GM18505 (cell line): ENCODE results near the gene HEPACAM.

Source experiments
- ATAC-seq: cut with Tn5 transposase; IDR thresholded peaks from one replicate; pipeline ENCODE4 v1.9.1; 2021; ENCODE audit not compliant: unreplicated experiment
- POLR2A ChIP-seq: IDR thresholded peaks from 4 replicates; pipeline ENCODE4 v1.6.1; 2011; ENCODE audit warnings: borderline replicate concordance; ENCODE audit not compliant: insufficient read depth, insufficient read length; ENCODE audit errors: extremely low read depth

HEPACAM gene

DNA sequence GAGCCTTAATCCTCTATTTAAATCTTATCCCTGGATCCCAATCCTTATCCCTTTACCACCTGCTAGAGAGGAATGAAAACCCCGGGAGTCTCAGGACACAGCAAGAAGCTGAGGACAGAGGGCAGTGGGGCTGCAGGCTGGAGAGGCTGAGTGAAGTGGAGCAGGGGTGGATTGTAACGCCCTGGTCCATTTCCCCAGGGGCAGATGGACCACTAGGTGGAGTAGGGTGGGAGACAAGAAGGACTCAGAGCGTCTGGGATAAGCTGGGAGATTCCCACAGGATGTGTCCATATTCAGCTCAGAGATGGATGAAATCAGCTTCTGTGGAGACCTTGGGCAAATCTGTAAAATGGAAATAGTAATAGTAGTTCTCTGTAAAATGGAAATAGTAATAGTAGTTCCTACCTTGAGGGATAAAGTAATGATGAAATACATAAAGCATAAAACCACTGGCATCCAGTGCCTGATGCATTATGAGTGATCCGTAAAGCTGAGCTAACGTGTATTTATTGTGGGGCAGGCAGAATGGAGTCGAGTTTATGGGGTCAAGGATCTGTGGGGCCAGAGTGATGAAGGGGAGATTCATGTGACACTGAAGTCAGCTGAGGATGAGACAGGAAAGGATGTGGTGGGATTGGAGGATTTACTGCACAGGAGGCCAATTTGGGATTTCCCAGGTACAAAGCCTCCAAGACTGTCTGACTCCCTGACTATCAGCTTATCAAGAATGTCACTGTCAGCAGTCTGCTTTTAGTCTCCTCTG, 36.3 kb downstream of the HEPACAM start:
- TF ChIP-seq POLR2A = no peak
- no peak for ATAC-seq

DNA sequence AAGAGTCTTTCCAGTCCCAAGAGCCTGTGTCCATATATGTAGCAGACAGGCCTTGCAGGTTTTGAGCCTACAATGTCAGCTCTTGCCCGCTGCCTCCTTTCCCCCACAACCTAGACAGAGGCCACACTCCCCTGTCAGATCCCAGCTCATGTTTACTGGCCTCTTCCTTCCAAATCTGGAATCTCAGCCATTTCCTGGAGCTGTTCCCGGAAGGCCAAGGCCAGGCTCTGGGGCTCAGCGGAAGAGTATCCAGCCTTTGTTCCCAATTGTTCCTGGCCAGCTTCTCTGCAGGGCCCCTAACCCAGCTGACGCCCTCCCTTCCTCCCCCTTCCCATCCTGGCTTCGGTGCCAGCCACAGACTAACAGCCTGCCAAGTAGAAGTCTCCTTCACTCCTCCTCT, 37.1 kb downstream of the HEPACAM start:
- ATAC-seq = no peak
- TF ChIP-seq POLR2A = no peak

DNA sequence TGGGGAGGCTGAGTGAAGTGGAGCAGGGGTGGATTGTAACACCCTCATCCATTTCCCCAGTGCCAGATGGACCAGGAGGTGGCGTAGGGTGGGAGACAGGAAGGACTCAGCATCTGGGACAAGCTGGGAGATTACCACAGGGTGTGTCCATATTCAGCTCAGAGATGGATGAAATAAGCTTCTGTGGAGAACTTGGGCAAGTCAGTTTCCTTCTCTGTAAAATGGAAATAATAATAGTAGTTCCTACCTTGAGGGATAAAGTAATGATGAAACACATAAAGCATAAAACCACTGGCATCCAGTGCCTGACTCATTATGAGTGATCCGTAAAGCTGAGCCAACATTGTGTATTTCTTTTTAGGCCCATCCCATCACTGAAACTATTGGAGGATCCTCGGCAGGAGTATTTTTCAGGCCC, 37.6 kb downstream of the HEPACAM start:
- TF ChIP-seq POLR2A = no peak
- ATAC-seq = no peak

- no peak for TF ChIP-seq POLR2A
- no peak for ATAC-seq
Measured at GRCh38 chr11:124897674-124898262, 38.1 kb downstream of the HEPACAM start, which contains the start of gene ROBO4. Gene ROBO4 (minus strand): TSS chr11:124897865. CDS start chr11:124897795, 70 bp downstream.

- no peak for TF ChIP-seq POLR2A
- no peak for ATAC-seq
Measured at GRCh38 chr11:124896821-124897391, 38.9 kb downstream of the HEPACAM start.

GRCh38 chr11:124896071-124896750, 39.6 kb downstream of the HEPACAM start:
- TF ChIP-seq POLR2A = no peak
- ATAC-seq = no peak

DNA sequence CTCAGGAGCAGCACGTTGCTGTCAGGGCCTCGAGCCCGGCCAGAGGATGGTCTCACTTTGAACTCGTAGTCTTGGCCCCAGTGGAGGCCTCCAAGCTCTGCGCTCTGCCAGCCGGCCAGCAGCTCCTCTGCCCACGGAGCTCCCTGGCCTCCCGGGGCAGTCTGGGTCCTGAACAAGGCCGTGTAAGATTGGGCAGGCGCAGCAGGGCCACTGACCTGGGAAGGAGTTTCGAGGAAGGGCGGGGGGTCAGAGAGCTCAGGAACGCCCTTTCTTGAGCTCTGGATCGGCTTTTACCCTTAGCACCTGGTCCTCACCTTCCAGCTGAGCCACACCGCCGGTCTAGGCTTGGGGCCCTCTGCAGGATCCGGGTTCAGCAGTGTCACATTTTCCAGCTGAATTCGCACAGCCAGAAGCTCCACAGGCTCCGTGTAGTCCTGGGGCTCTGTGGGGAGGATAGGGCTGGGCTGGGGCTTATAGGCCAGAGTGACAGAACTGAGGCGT, 40.3 kb downstream of the HEPACAM start:
- TF ChIP-seq POLR2A = no peak
- ATAC-seq = no peak

- no peak for ATAC-seq
- no peak for TF ChIP-seq POLR2A
Measured at GRCh38 chr11:124894606-124895430, 41.0 kb downstream of the HEPACAM start.

DNA sequence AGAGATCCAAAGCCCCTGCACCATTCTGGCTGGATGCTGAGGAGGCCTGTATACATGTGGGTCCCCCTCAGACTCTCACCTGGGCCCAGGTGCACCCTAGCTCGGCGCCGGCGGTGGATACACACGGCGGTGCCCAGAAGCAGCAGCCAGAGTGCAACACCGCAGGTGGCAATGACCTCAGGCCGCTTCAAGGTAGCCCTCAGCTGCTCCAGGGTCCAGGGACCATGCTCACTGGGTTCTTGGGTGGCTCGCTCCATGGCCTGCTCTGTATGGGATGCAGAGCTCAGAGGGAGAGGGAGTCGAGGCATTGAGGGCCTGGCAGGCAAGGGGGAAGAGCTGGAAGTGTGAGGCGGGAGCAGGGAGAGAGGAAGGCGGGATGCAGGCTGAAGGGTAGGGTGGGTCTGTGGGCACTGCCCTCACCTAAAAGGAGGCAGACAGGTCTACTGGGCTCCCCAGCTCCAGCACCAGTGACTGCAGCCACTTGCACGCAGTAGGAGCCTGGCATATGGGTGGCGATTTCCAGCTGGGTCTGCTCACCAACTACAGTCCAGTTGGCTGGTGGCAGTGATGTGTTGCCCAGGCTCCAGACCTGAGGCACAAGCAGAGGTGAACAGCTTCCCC, 42.0 kb downstream of the HEPACAM start:
- ATAC-seq = no peak
- TF ChIP-seq POLR2A = no peak

DNA sequence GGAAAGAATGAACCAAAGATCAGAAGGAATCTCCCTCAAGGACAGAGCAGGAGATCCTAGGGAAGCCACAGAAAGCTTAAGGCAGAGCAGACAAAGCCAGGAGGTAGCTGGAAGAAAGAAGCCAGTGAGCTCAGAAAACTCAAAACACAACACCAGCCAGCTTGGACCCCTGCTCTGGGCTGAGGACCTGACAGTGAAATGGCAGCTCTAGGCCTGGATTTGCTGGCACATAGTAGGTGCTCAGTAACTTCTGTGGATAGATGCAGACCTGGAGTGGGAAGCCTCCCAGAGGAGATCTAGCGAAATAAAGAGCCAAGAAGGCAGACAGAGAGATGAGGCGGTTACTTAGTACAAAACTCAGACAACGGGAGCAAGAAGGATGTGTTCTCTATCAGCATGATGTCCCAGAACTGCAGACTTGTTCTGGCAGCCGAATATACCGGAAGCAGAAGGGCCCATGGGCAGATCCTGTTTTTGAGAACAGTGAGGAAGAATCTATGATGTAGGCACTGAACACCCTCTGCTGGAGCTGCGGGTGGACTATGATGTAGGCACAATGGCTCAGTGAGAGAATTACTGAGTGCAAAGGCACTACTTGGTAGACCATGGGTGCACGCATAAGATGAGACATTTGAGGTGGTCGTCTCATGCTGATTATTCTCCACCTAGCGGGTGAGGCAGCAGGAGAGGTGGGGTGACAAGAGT, 42.9 kb downstream of the HEPACAM start:
- no peak for ATAC-seq

DNA sequence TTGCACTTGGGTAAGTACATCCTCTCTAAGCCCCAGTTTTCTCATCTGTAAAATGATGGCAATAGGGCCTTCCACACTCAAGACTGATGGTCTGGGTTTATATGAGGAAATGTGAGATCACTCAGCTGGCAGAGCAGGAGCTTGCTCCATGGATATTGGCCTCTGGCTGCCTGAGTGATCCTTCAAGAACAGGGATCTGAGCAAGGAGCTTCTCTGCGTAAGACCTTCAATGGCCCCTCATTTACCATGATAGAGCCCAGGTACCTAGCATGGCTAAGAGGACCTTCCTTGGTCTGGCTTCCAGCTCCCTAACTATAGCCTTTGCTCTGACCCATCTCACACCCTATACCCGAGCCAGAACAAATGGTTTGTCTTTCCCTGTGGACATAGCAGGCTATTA, 43.7 kb downstream of the HEPACAM start:
- no peak for TF ChIP-seq POLR2A
- no peak for ATAC-seq

More for the DNA sequence above, 42.9 kb downstream of the HEPACAM start:
- TF ChIP-seq POLR2A = no peak

GRCh38 chr11:124891373-124891861, 44.4 kb downstream of the HEPACAM start:
- no peak for ATAC-seq
- no peak for TF ChIP-seq POLR2A

DNA sequence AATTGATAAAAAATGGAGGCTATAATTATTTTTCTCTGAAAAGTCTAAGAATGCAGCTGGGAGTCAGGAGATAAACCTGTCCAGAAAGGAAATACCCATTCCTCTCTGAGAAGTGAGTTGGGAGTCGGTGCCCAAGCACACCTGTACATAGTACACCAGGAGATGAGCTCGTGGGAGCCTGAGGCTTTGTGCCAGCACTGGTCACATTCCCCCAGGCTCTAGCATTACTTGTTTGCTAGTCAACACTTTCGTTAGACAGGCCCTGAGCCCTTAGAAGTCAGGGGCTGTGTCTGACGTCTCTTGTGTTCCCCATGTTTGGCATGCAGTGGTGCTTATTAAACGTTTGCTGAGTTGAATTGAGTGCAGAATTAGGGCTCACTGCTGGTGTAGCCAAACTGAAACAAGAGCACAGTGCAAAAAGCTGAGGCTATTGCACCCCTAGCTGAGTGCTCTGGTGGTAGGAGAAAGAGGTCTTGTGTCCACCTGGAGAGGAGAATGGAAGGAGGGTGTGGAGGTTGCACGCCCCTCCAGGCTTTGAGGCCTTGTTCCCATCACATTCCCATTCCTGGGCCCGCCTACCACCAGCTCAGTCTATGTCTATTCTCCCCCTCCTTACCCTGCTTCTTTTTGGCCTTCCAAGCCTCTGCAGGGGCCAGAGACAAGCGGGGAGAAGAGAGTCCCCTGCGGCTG, 45.0 kb downstream of the HEPACAM start:
- no peak for TF ChIP-seq POLR2A
- no peak for ATAC-seq
